GM12878 (cell line): ENCODE data around the gene RASL11A. TPM values are rescaled to one million over a fixed set of nuclear protein-coding genes. Genes with fewer than 3 reads are reported as not detected.

Experiments
- ATAC-seq: fragments of 200-7000 bp; cut with Tn5 transposase; 3 replicates; pipeline ENCODE4 v1.9.1; 2020; ENCODE audit warnings: mild to moderate bottlenecking, moderate library complexity
- BruUV-seq: library from RNA; stranded (reverse); fragments of 400-500 nt; replicated peaks from 2 replicates; lab custom pipeline; 2021; lab: Mats Ljungman, UMichigan
- CTCF ChIA-PET: fragments of 300-600 bp; sonication (Branson Sonifier 250); formaldehyde crosslinking; extraction: SDS; loops from one replicate; lab custom pipeline; 2021; ENCODE audit warnings: inconsistent platforms; lab: Yijun Ruan, JAX
- POLR2A ChIA-PET: fragments of 350-600 bp; formaldehyde crosslinking; extraction: SDS; loops from one replicate; lab custom pipeline; 2021; ENCODE audit warnings: inconsistent platforms; lab: Charles Lee
- RAD21 ChIA-PET: fragments of 300-600 bp; sonication (Branson Sonifier 250); formaldehyde crosslinking; loops from one replicate; lab custom pipeline; 2023; ENCODE audit warnings: antibody characterized with exemption; ENCODE audit not compliant: unreplicated experiment; lab: Charles Lee
- SMC1A ChIA-PET: fragments of 300-600 bp; sonication (Branson Sonifier 250); formaldehyde crosslinking; loops from one replicate; lab custom pipeline; 2023; ENCODE audit not compliant: unreplicated experiment, uncharacterized antibody; lab: Charles Lee
- DNase-seq: peaks from one replicate; pipeline ENCODE4 v3.0.0-alpha.2; 2011; ENCODE audit warnings: low read depth, low spot score
- FAIRE-seq: peaks from 3 replicates; lab custom pipeline; 2011; peaks lifted over from hg19 to GRCh38; lab: Jason Lieb, UNC
- H2AFZ ChIP-seq: 2 replicates; pipeline ENCODE4 v1.6.0; 2011; ENCODE audit warnings: low read depth, low read length, control low read depth; ENCODE audit not compliant: control insufficient read depth
- H3K27ac ChIP-seq: 2 replicates; pipeline ENCODE4 v1.5.1; 2011; ENCODE audit warnings: control low read depth; ENCODE audit not compliant: control insufficient read depth, insufficient read depth
- H3K27me3 ChIP-seq, 2 experiments: replicated peaks in 1 of 2; 2 replicates each; pipeline versions ENCODE4 v1.6.0 to v1.6.1; 2011; ENCODE audit warnings: low read length in 1 of 2; ENCODE audit not compliant: control insufficient read depth in 2 of 2, insufficient read depth in 2 of 2
- H3K36me3 ChIP-seq, 2 experiments: 2 replicates each; pipeline ENCODE4 v1.5.1; 2011; ENCODE audit warnings: low read length in 1 of 2; ENCODE audit not compliant: control insufficient read depth in 2 of 2, insufficient read depth in 2 of 2
- H3K4me1 ChIP-seq: 2 replicates; pipeline ENCODE4 v1.6.1; 2011; ENCODE audit warnings: mild to moderate bottlenecking, low read length, moderate library complexity, mixed read lengths; ENCODE audit not compliant: control insufficient read depth, insufficient read depth
- H3K4me2 ChIP-seq: 2 replicates; pipeline ENCODE4 v1.6.0; 2011; ENCODE audit warnings: control low read depth; ENCODE audit not compliant: control insufficient read depth, insufficient read depth
- H3K4me3 ChIP-seq: fragments of 200-600 bp; sonication (generic); 2 replicates; pipeline ENCODE4 v1.5.1; 2016
- H3K79me2 ChIP-seq: 2 replicates; pipeline ENCODE4 v1.6.0; 2011; ENCODE audit warnings: low read length; ENCODE audit not compliant: control insufficient read depth, insufficient read depth
- H3K9ac ChIP-seq: 2 replicates; pipeline ENCODE4 v1.8.0; 2011; ENCODE audit warnings: low read length, control low read depth, mixed read lengths; ENCODE audit not compliant: control insufficient read depth, insufficient read depth
- H3K9me3 ChIP-seq: replicated peaks from 3 replicates; pipeline ENCODE4 v1.5.1; 2011; ENCODE audit warnings: mild to moderate bottlenecking, low read length; ENCODE audit not compliant: control insufficient read depth, insufficient read depth
- H4K20me1 ChIP-seq: 2 replicates; pipeline ENCODE4 v1.6.0; 2011; ENCODE audit not compliant: control insufficient read depth, insufficient read depth
- NKRF ChIP-seq: fragments of 450-650 bp; conservative IDR thresholded peaks from 2 replicates; pipeline ENCODE4 v1.6.1; 2017; ENCODE audit warnings: mild to moderate bottlenecking, moderate library complexity
- PAX8 ChIP-seq: fragments of 450-650 bp; IDR thresholded peaks from 2 replicates; pipeline ENCODE4 v1.6.1; 2017; ENCODE audit warnings: mild to moderate bottlenecking, moderate library complexity
- PBX3 ChIP-seq: IDR thresholded peaks from 2 replicates; pipeline ENCODE4 v1.6.1; 2011; ENCODE audit warnings: mild to moderate bottlenecking, low read depth, low read length, moderate library complexity; ENCODE audit not compliant: insufficient replicate concordance
- POLR2AphosphoS5 ChIP-seq: IDR thresholded peaks from 2 replicates; pipeline ENCODE4 v1.6.1; 2011; ENCODE audit warnings: mild to moderate bottlenecking, low read length, inconsistent platforms
- SP1 ChIP-seq: IDR thresholded peaks from one replicate; pipeline ENCODE4 v1.6.1; 2011; ENCODE audit warnings: low read depth, low read length
- WGBS: methylation state at CpG from one replicate; pipeline ENCODE4 v1.1.6; 2016; ENCODE audit warnings: low lambda C conversion rate; ENCODE audit not compliant: insufficient replicate concordance, insufficient coverage; ENCODE audit errors: missing lambda C conversion rate; 5-methylcytosine and 5-hydroxymethylcytosine counted together
- in situ Hi-C: fragments of 300-500 bp; cut with MboI; formaldehyde crosslinking; loops from 9 replicates; pipeline ENCODE4 v1.14.3; 2018; ENCODE audit warnings: mixed read lengths
- intact Hi-C: fragments of 100-400 bp; cut with micrococcal nuclease; formaldehyde crosslinking; loops from one replicate; pipeline ENCODE4 v1.14.2; 2022; ENCODE audit not compliant: unreplicated experiment
- polyA plus RNA-seq, 11 experiments: library from polyadenylated mRNA; depleted of rRNA in 4 of 11; unstranded in 6 of 11; stranded (reverse) in 5 of 11; fragments of >200 nt; fragmentation: Nextera tagmentation in 4 of 11; fragmentation: Illumina TruSeq in 1 of 11; extraction: Ambion mirVana in 4 of 11; extraction: Trizol in 1 of 11; gene quantifications; 1 replicate in 1 of 11; 2 replicates in 10 of 11; pipeline versions ENCODE4 v1.2.1 to v1.2.3, GENCODE V29; 2011 to 2016; ENCODE audit warnings: inconsistent platforms in 2 of 11, missing spikeins in 2 of 11, low read depth in 1 of 11
- total RNA-seq, 4 experiments: library from RNA; depleted of rRNA in 3 of 4; stranded (reverse); fragments of >200 nt in 3 of 4; fragmentation: Illumina TruSeq in 1 of 4; extraction: Trizol in 1 of 4; gene quantifications; 2 replicates each; pipeline versions ENCODE4 v1.2.1 to v1.2.3, GENCODE V29; 2013 to 2021

Gene RASL11A
- total and polyA plus RNA-seq, 10 of the 15 experiments (the other 5 are each of a cell fraction or from before 2014, with no cell fraction given): 0.04 to 1.3 (median 0.41) TPM; not detected in 1

GRCh38 chr13:27233964-27234363 is 36.7 kb upstream of the RASL11A start:
- no peak overlapping the region for H3K4me3 ChIP-seq
- H3K27me3 ChIP-seq: no peaks in the 10 kb centered on the region
- WGBS: 89% methylated on average over 5 of the region's 5 CpGs
- TF ChIP-seq NKRF (no peak), PAX8 (no peak), PBX3 (no peak), POLR2AphosphoS5 (no peak), SP1 (no peak)
- no TSS peak for BruUV-seq
- ATAC-seq: no peak
- no peak for DNase-seq
- H3K4me1 ChIP-seq: no peaks in the 10 kb centered on the region
- RAD21 ChIA-PET: no interaction called here
- no peaks in the 10 kb centered on the region for H3K36me3 ChIP-seq
- FAIRE-seq: no peak
- H3K4me2 ChIP-seq: no peak overlapping the region
- POLR2A ChIA-PET: no interaction called here
- no peak overlapping the region for H3K9ac ChIP-seq
- intact Hi-C loops (no loop called here), in situ Hi-C loops (no loop called here)
- CTCF ChIA-PET: no interaction called here
- no peak overlapping the region for H3K27ac ChIP-seq
- no peaks in the 10 kb centered on the region for H4K20me1 ChIP-seq
- no peak overlapping the region for H2AFZ ChIP-seq
- no peaks in the 10 kb centered on the region; the same call in 2 of the 3 replicates for H3K9me3 ChIP-seq
- H3K79me2 ChIP-seq: no peaks in the 10 kb centered on the region
- SMC1A ChIA-PET: no interaction called here
